Kidney (tissue), 14 donors: ENCODE data around the gene OR52K2. TPM values are rescaled to one million over a fixed set of nuclear protein-coding genes. Genes with fewer than 3 reads are reported as not detected.

Experiments used
- DNase-seq, 5 donors: peaks; one replicate each; pipeline ENCODE4 v3.0.0-alpha.2; 2013 to 2020
- FAIRE-seq: peaks from 2 replicates; lab custom pipeline; 2012; peaks lifted over from hg19 to GRCh38; lab: Jason Lieb, UNC
- H3K27ac ChIP-seq, 2 donors: one replicate each; pipeline ENCODE4 v1.7.0; 2013; ENCODE audit warnings: low read depth in 2 of 2, low read length in 2 of 2, inconsistent platforms in 1 of 2
- H3K27me3 ChIP-seq: one replicate; pipeline ENCODE4 v1.7.1; 2013; ENCODE audit warnings: low read length, inconsistent platforms; ENCODE audit not compliant: control insufficient read depth, insufficient read depth
- H3K36me3 ChIP-seq, 3 donors: one replicate each; pipeline versions ENCODE4 v1.7.0 to v1.7.1; 2013; ENCODE audit warnings: low read length in 3 of 3, control low read depth in 1 of 3, inconsistent platforms in 1 of 3; ENCODE audit not compliant: insufficient read depth in 3 of 3, control insufficient read depth in 2 of 3
- H3K4me1 ChIP-seq, 3 donors: one replicate each; pipeline versions ENCODE4 v1.7.0 to v1.7.1; 2013; ENCODE audit warnings: low read length in 3 of 3, inconsistent platforms in 1 of 3, low read depth in 1 of 3; ENCODE audit not compliant: control insufficient read depth in 2 of 3, insufficient read depth in 2 of 3
- H3K4me3 ChIP-seq, 3 donors: one replicate each; pipeline versions ENCODE4 v1.7.0 to v1.8.1; 2013; ENCODE audit warnings: low read length in 3 of 3, control low read depth in 1 of 3, inconsistent platforms in 1 of 3
- H3K9ac ChIP-seq, 3 donors: one replicate each; pipeline versions ENCODE4 v1.7.0 to v1.7.1; 2013; ENCODE audit warnings: low read length in 3 of 3, control low read depth in 1 of 3, inconsistent platforms in 1 of 3
- H3K9me3 ChIP-seq, 3 donors: one replicate each; pipeline versions ENCODE4 v1.7.0 to v1.7.1; 2013; ENCODE audit warnings: low read length in 3 of 3, control low read depth in 1 of 3, inconsistent platforms in 1 of 3; ENCODE audit not compliant: control insufficient read depth in 2 of 3, insufficient read depth in 1 of 3
- intact Hi-C: fragments of 100-400 bp; cut with DNase I; formaldehyde crosslinking; loops from one replicate; pipeline ENCODE4 v1.11.1; 2022
- polyA plus RNA-seq: library from polyadenylated mRNA; stranded (reverse); fragments of 350-450 nt; fragmentation: Illumina TruSeq; extraction: RNeasy Lipid Tissue Mini Kit (QIAGEN cat#74804); gene quantifications from one replicate; pipeline ENCODE4 v1.2.3, GENCODE V29; 2014; ENCODE audit warnings: low read depth, low replicate concordance; ENCODE audit not compliant: insufficient read depth
- total RNA-seq: library from RNA; stranded (reverse); fragmentation: NEBNext Ultra II Directional; extraction: Animal tissue kit (Norgen Biotek cat#: 25700); gene quantifications from one replicate; pipeline ENCODE4 v1.2.1, GENCODE V29; 2021
- TF ChIP-seq, protein P1 (sequence below): IDR thresholded peaks from 3 replicates; pipeline ENCODE4 v1.5.1; 2012; ENCODE audit warnings: mild to moderate bottlenecking, moderate library complexity, borderline replicate concordance; ENCODE audit not compliant: insufficient read depth; ENCODE audit errors: extremely low read depth
- donor health status: control.
- donor health status: control.
- donor health status: control.
- donor health status: control.
- donor health status: control.
- donor health status: DM: yes; HTN: yes; CAD: no.
- donor health status: Normal renal cell carcinoma (clear cell type).

Gene OR52K2
- total and polyA plus RNA-seq, 2 donors from 2014 or later: not detected

GRCh38 chr11:4480577-4481239, 31.6 kb downstream of the OR52K2 start:
- Histone ChIP-seq H3K27me3 (no peaks in the 10 kb centered on the region), H3K9ac (no peak overlapping the region), H3K36me3 (no peaks in the 10 kb centered on the region), H3K4me3 (no peak overlapping the region), H3K27ac (no peak overlapping the region), H3K9me3 (no peaks in the 10 kb centered on the region), H3K4me1 (no peaks in the 10 kb centered on the region)
- TF ChIP-seq, protein P1, sequence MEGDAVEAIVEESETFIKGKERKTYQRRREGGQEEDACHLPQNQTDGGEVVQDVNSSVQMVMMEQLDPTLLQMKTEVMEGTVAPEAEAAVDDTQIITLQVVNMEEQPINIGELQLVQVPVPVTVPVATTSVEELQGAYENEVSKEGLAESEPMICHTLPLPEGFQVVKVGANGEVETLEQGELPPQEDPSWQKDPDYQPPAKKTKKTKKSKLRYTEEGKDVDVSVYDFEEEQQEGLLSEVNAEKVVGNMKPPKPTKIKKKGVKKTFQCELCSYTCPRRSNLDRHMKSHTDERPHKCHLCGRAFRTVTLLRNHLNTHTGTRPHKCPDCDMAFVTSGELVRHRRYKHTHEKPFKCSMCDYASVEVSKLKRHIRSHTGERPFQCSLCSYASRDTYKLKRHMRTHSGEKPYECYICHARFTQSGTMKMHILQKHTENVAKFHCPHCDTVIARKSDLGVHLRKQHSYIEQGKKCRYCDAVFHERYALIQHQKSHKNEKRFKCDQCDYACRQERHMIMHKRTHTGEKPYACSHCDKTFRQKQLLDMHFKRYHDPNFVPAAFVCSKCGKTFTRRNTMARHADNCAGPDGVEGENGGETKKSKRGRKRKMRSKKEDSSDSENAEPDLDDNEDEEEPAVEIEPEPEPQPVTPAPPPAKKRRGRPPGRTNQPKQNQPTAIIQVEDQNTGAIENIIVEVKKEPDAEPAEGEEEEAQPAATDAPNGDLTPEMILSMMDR: no peak
- no peak for DNase-seq
- intact Hi-C loops: no loop called here
- FAIRE-seq: no peak

DNA sequence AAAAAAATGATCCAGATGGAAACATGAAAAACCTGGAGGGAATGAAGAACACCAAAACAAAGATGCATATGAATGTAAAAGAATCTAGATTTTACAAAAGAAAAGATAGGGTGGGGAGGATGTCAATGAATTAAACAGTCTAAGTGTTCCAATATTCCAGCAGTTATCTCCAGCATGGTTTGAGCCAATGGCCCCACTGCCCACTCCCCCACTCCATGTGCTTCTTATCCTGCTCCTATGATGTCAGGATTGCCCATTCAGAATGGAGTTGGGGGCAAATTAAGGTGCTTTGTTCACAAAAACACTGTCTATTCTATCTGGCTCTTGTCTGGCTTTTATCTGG, 32.1 kb downstream of the OR52K2 start:
- Histone ChIP-seq H3K9me3 (no peaks in the 10 kb centered on the region), H3K27ac (no peak overlapping the region), H3K36me3 (no peaks in the 10 kb centered on the region), H3K27me3 (no peaks in the 10 kb centered on the region), H3K9ac (no peak overlapping the region), H3K4me3 (no peak overlapping the region), H3K4me1 (no peaks in the 10 kb centered on the region)
- intact Hi-C loops: no loop called here
- no peak for FAIRE-seq
- TF ChIP-seq, protein P1: no peak
- DNase-seq: no peak

DNA sequence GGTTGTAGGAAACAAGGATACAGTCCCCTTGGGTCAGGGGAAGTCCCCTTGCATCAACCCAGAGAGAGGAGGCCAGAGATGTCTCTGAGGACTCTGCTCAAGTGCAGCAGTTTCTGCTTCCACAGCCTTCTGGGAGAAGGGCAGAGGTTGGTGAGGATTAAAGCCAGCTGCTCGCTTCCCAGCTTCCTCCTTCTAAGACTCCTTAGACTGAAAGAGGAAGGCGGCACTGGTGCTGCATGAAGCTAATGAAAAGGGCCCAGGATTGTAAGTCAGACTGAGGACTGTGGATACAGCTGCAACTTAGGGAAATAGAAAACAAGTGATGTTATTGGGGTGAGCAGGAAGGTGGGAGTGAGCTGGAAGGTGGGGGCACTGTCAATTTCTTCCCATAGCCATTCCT, 33.4 kb downstream of the OR52K2 start, which contains the start of gene OR52K1:
OR52K1 (plus strand) TSS at position 202 of the 400 bp plus-strand sequence. CDS start 6,255 bp downstream, outside the sequence.
- Histone ChIP-seq H3K27me3 (no peaks in the 10 kb centered on the region), H3K4me3 (no peak within 1 kb of the TSS), H3K36me3 (no peaks in the 10 kb centered on the region), H3K27ac (no peak within 1 kb of the TSS), H3K9ac (no peak within 1 kb of the TSS), H3K9me3 (no peaks in the 10 kb centered on the region), H3K4me1 (no peaks in the 10 kb centered on the region)
- TF ChIP-seq, protein P1: no peak
- DNase-seq (peak in 1 of 5 donors; percentile 33), FAIRE-seq (no peak)
- intact Hi-C loops: no loop called here
